A549 (cell line): Measurements from ENCODE around the gene CARMIL1. TPM values are rescaled to one million over a fixed set of nuclear protein-coding genes. Genes with fewer than 3 reads are reported as not detected.

ENCODE experiments used
- ATAC-seq, 2 experiments: fragments of 200-7000 bp in 1 of 2; fragments of >200 bp in 1 of 2; cut with Nextera tagmentation in 1 of 2; cut with Tn5 transposase in 1 of 2; 3 replicates each; pipeline versions ENCODE4 v1.8.0 to v1.9.1; 2018 to 2020; ENCODE audit warnings: mild to moderate bottlenecking in 1 of 2, moderate library complexity in 1 of 2
- CTCF ChIA-PET: fragments of 300-600 bp; sonication (Branson Sonifier 250); formaldehyde crosslinking; extraction: SDS; loops from one replicate; lab custom pipeline; 2021; ENCODE audit warnings: antibody characterized with exemption, inconsistent platforms; lab: Yijun Ruan, JAX
- POLR2A ChIA-PET: fragments of 350-600 bp; formaldehyde crosslinking; extraction: SDS; loops from one replicate; lab custom pipeline; 2021; ENCODE audit warnings: antibody characterized with exemption, inconsistent platforms; lab: Yijun Ruan, JAX
- DNase-seq, 2 experiments: peaks; one replicate each; pipeline versions ENCODE4 v3.0.0 to v3.0.0-alpha.2; 2011 to 2016; ENCODE audit warnings: low read depth in 1 of 2, low spot score in 1 of 2
- FAIRE-seq: peaks from 2 replicates; lab custom pipeline; 2011; peaks lifted over from hg19 to GRCh38; lab: Jason Lieb, UNC
- H3K27ac ChIP-seq, 2 experiments: fragments of >200 bp; sonication (Bioruptor Twin); formaldehyde crosslinking; 3 replicates each; pipeline ENCODE4 v1.5.1; 2016 to 2017
- H3K4me1 ChIP-seq: fragments of >200 bp; sonication (Bioruptor Twin); formaldehyde crosslinking; 3 replicates; pipeline ENCODE4 v1.6.1; 2016
- H3K4me2 ChIP-seq: fragments of >200 bp; sonication (Bioruptor Twin); formaldehyde crosslinking; 3 replicates; pipeline ENCODE4 v1.6.1; 2016
- H3K4me3 ChIP-seq: fragments of >200 bp; sonication (Bioruptor Twin); formaldehyde crosslinking; 3 replicates; pipeline ENCODE4 v1.5.1; 2016
- H3K9me3 ChIP-seq: fragments of >200 bp; sonication (Bioruptor Twin); formaldehyde crosslinking; 3 replicates; pipeline ENCODE4 v1.6.1; 2016
- CBX2 ChIP-seq: fragments of 200-600 bp; sonication (generic); IDR thresholded peaks from 2 replicates; pipeline ENCODE4 v1.6.1; 2016; ENCODE audit warnings: low read depth, mild to moderate bottlenecking, borderline replicate concordance
- CBX8 ChIP-seq: fragments of 200-600 bp; sonication (generic); IDR thresholded peaks from 2 replicates; pipeline ENCODE4 v1.6.1; 2016
- CEBPB ChIP-seq, 2 experiments: fragments of >200 bp in 1 of 2; sonication (Bioruptor Twin) in 1 of 2; formaldehyde crosslinking in 1 of 2; IDR thresholded peaks; 2 replicates each; pipeline ENCODE4 v1.6.1; 2012 to 2016
- CHD2 ChIP-seq: fragments of 150-350 bp; IDR thresholded peaks from 2 replicates; pipeline ENCODE4 v1.6.1; 2014; ENCODE audit warnings: low read length; ENCODE audit not compliant: partially characterized antibody
- CTCF ChIP-seq: fragments of >200 bp; sonication (Bioruptor Twin); formaldehyde crosslinking; IDR thresholded peaks from 3 replicates; pipeline ENCODE4 v1.5.1; 2016
- E2F6 ChIP-seq: IDR thresholded peaks from 2 replicates; pipeline ENCODE4 v1.6.1; 2012; ENCODE audit warnings: low read depth, borderline replicate concordance
- EHF ChIP-seq: fragments of 250-450 bp; sonication (Bioruptor Pico); IDR thresholded peaks from 2 replicates; pipeline ENCODE4 v1.5.0; 2020; ENCODE audit warnings: mild to moderate bottlenecking
- EHMT2 ChIP-seq: fragments of 200-600 bp; sonication (generic); IDR thresholded peaks from 2 replicates; pipeline ENCODE4 v1.6.1; 2016; ENCODE audit warnings: antibody characterized with exemption, low read depth, mild to moderate bottlenecking, moderate library complexity
- ELK1 ChIP-seq: fragments of 150-350 bp; IDR thresholded peaks from 2 replicates; pipeline ENCODE4 v1.6.1; 2014; ENCODE audit warnings: low read depth, mild to moderate bottlenecking, low read length
- ESRRA ChIP-seq: fragments of 150-350 bp; IDR thresholded peaks from 2 replicates; pipeline ENCODE4 v1.6.1; 2014; ENCODE audit warnings: mild to moderate bottlenecking, low read length, borderline replicate concordance
- FOSB ChIP-seq: fragments of 250-450 bp; sonication (Bioruptor Pico); IDR thresholded peaks from 2 replicates; pipeline ENCODE4 v1.5.0; 2020; ENCODE audit warnings: mild to moderate bottlenecking, moderate library complexity
- HEYL ChIP-seq: fragments of 250-450 bp; sonication (Bioruptor Pico); IDR thresholded peaks from 2 replicates; pipeline ENCODE4 v1.8.0; 2021; ENCODE audit warnings: mild to moderate bottlenecking, moderate library complexity
- JUN ChIP-seq, 2 experiments: fragments of >200 bp; sonication (Bioruptor Twin); formaldehyde crosslinking; IDR thresholded peaks; 2 replicates in 1 of 2; 3 replicates in 1 of 2; pipeline ENCODE4 v1.6.1; 2016 to 2017
- KDM1A ChIP-seq: fragments of 200-600 bp; sonication (generic); IDR thresholded peaks from 2 replicates; pipeline ENCODE4 v1.6.1; 2016; ENCODE audit warnings: low read depth, mild to moderate bottlenecking
- KDM5A ChIP-seq: fragments of 200-600 bp; sonication (generic); IDR thresholded peaks from 2 replicates; pipeline ENCODE4 v1.6.1; 2016; ENCODE audit warnings: antibody characterized with exemption, mild to moderate bottlenecking
- MAZ ChIP-seq: fragments of 150-350 bp; IDR thresholded peaks from 2 replicates; pipeline ENCODE4 v1.6.1; 2014; ENCODE audit warnings: antibody characterized with exemption, low read depth, low read length, borderline replicate concordance
- MYC ChIP-seq: IDR thresholded peaks from 2 replicates; pipeline ENCODE4 v1.6.1; 2012; ENCODE audit warnings: mild to moderate bottlenecking, inconsistent platforms, low read length, improper control_type of control experiment, borderline replicate concordance
- NR3C1 ChIP-seq: fragments of >200 bp; sonication (Bioruptor Twin); formaldehyde crosslinking; IDR thresholded peaks from 3 replicates; pipeline ENCODE4 v1.6.1; 2017
- PBX3 ChIP-seq: IDR thresholded peaks from 2 replicates; pipeline ENCODE4 v1.6.1; 2012
- POLR2AphosphoS2 ChIP-seq: conservative IDR thresholded peaks from 2 replicates; pipeline ENCODE4 v1.6.1; 2012; ENCODE audit warnings: low read length, improper control_type of control experiment, inconsistent platforms
- RARB ChIP-seq: fragments of 250-450 bp; sonication (Bioruptor Pico); IDR thresholded peaks from 2 replicates; pipeline ENCODE4 v1.8.0; 2021; ENCODE audit warnings: mild to moderate bottlenecking, moderate library complexity
- REST ChIP-seq: fragments of 200-600 bp; sonication (generic); IDR thresholded peaks from 2 replicates; pipeline ENCODE4 v1.6.1; 2016; ENCODE audit warnings: antibody characterized with exemption, mild to moderate bottlenecking, moderate library complexity
- RFX5 ChIP-seq: fragments of 450-650 bp; IDR thresholded peaks from 2 replicates; pipeline ENCODE4 v1.7.1; 2014; ENCODE audit warnings: antibody characterized with exemption, mild to moderate bottlenecking, moderate library complexity
- RNF2 ChIP-seq: fragments of 200-600 bp; sonication (generic); IDR thresholded peaks from 2 replicates; pipeline ENCODE4 v1.6.1; 2016; ENCODE audit warnings: low read depth, mild to moderate bottlenecking, antibody characterized with exemption, moderate library complexity, borderline replicate concordance
- SREBF2 ChIP-seq: fragments of 450-650 bp; IDR thresholded peaks from 2 replicates; pipeline ENCODE4 v1.6.1; 2014; ENCODE audit warnings: mild to moderate bottlenecking, moderate library complexity
- ZFP36 ChIP-seq: fragments of 450-650 bp; IDR thresholded peaks from 2 replicates; pipeline ENCODE4 v1.6.1; 2014; ENCODE audit warnings: borderline replicate concordance; ENCODE audit not compliant: partially characterized antibody
- WGBS: methylation state at CpG from one replicate; pipeline ENCODE4 v1.1.6; 2017; ENCODE audit errors: missing lambda C conversion rate; 5-methylcytosine and 5-hydroxymethylcytosine counted together
- polyA plus RNA-seq, 4 experiments: library from polyadenylated mRNA; depleted of rRNA in 3 of 4; stranded (reverse); fragments of >200 nt; fragmentation: RNase III in 1 of 4; extraction: RNeasy Plus Mini Kit Qiagen cat#74134 plus additional on column Dnase treatment in 1 of 4; gene quantifications; 2 replicates in 3 of 4; 3 replicates in 1 of 4; pipeline ENCODE4 v1.2.3, GENCODE V29; 2011 to 2017
- TF ChIP-seq, protein P1 (sequence below): fragments of 450-650 bp; IDR thresholded peaks from 2 replicates; pipeline ENCODE4 v1.6.1; 2014; ENCODE audit warnings: antibody characterized with exemption

CARMIL1 gene
- polyA plus RNA-seq, 2 of the 4 experiments (the other 2 are of a cell fraction) = 11.5 to 11.8 TPM

DNA sequence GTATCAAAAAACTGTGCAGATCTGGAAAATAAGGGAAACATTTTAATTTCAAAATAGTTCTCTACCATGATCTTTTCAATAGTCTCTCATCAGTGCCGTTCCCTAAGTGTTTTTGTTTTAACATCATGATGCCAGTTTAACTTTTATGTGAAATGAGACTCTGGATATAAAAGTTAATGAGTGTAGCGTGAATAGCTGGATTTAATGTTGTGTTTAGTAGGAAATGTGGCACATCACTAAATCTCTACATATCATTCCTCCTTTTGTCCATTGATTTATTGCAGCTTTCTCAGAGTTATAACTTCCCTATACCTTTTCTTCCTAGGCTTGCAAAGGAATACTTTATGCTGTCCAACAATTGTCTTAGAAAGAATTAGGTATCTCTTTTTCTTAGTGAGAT, 291.4 kb downstream of the CARMIL1 start:
- CTCF ChIA-PET = no interaction called here
- Histone ChIP-seq H3K4me1 (no peaks in the 10 kb centered on the region), H3K27ac (no peak overlapping the region), H3K4me2 (no peak overlapping the region), H3K9me3 (no peaks in the 10 kb centered on the region), H3K4me3 (no peak overlapping the region)
- POLR2A ChIA-PET = no interaction called here
- no peak for FAIRE-seq
- ATAC-seq = no peak
- 91% methylated on average over 2 of the region's 2 CpGs for WGBS
- no peak for TF ChIP-seq REST
- no peak for TF ChIP-seq JUN (IDR thresholded peaks at IDR 0.05)
- no peak for TF ChIP-seq EHMT2
- no peak for TF ChIP-seq ZFP36
- TF ChIP-seq ELK1 = no peak
- TF ChIP-seq ESRRA = no peak
- TF ChIP-seq RARB (CRISPR knock-in tag) = no peak
- no peak for TF ChIP-seq EHF (CRISPR knock-in tag)
- TF ChIP-seq CBX2 = no peak
- TF ChIP-seq PBX3 = no peak
- TF ChIP-seq, protein P1, sequence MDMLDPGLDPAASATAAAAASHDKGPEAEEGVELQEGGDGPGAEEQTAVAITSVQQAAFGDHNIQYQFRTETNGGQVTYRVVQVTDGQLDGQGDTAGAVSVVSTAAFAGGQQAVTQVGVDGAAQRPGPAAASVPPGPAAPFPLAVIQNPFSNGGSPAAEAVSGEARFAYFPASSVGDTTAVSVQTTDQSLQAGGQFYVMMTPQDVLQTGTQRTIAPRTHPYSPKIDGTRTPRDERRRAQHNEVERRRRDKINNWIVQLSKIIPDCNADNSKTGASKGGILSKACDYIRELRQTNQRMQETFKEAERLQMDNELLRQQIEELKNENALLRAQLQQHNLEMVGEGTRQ = no peak
- no peak for TF ChIP-seq MYC
- TF ChIP-seq SREBF2 = no peak
- no peak for TF ChIP-seq CHD2
- TF ChIP-seq FOSB (CRISPR knock-in tag) = no peak
- TF ChIP-seq E2F6 = no peak
- no peak for TF ChIP-seq KDM5A
- TF ChIP-seq KDM1A = no peak
- TF ChIP-seq MAZ = no peak
- no peak for TF ChIP-seq CEBPB (IDR thresholded peaks at IDR 0.05)
- DNase-seq = no peak

GRCh38 chr6:25576919-25577318, 297.7 kb downstream of the CARMIL1 start:
- WGBS = 90% methylated on average over 2 of the region's 2 CpGs
- CTCF ChIA-PET = interaction anchor here (1.2 kb wide), 1 partner anchor 298 kb away, joined by 4 read pairs; the partner anchor contains the start of gene CARMIL1
- FAIRE-seq = no peak
- no peak for ATAC-seq
- Histone ChIP-seq H3K4me1 (no peaks in the 10 kb centered on the region), H3K4me2 (no peak overlapping the region), H3K27ac (no peak overlapping the region), H3K9me3 (no peaks in the 10 kb centered on the region), H3K4me3 (no peak overlapping the region)
- POLR2A ChIA-PET = no interaction called here
- DNase-seq = no peak
- TF ChIP-seq POLR2AphosphoS2 (no peak), HEYL (CRISPR knock-in tag) (no peak), MAZ (no peak), NR3C1 (no peak), RNF2 (no peak), CEBPB (IDR thresholded peaks at IDR 0.05) (no peak), MYC (no peak), CBX8 (no peak), RFX5 (no peak), SREBF2 (no peak), CTCF (no peak), ESRRA (no peak)
